Subcutaneous abdominal adipose tissue (tissue), 5 donors: ENCODE measurements around the gene IQGAP1.

Experiments used
- H3K27ac ChIP-seq: one replicate; pipeline ENCODE4 v1.7.0; 2013; ENCODE audit warnings: low read depth, mild to moderate bottlenecking, inconsistent platforms, low read length, moderate library complexity
- H3K27me3 ChIP-seq, 5 donors: one replicate each; pipeline ENCODE4 v1.7.0; 2013; ENCODE audit warnings: low read length in 5 of 5, inconsistent platforms in 1 of 5; ENCODE audit not compliant: control insufficient read depth in 5 of 5, insufficient read depth in 4 of 5
- H3K36me3 ChIP-seq, 5 donors: one replicate each; pipeline ENCODE4 v1.7.0; 2013; ENCODE audit warnings: low read length in 5 of 5; ENCODE audit not compliant: control insufficient read depth in 5 of 5, insufficient read depth in 5 of 5
- H3K4me1 ChIP-seq, 5 donors: one replicate each; pipeline ENCODE4 v1.7.0; 2013; ENCODE audit warnings: low read length in 5 of 5, mild to moderate bottlenecking in 3 of 5, moderate library complexity in 1 of 5; ENCODE audit not compliant: control insufficient read depth in 5 of 5, insufficient read depth in 5 of 5
- H3K4me3 ChIP-seq, 5 donors: one replicate each; pipeline ENCODE4 v1.7.0; 2013; ENCODE audit warnings: low read length in 5 of 5, low read depth in 1 of 5
- H3K9ac ChIP-seq, 5 donors: one replicate each; pipeline ENCODE4 v1.7.0; 2013; ENCODE audit warnings: low read length in 5 of 5, mild to moderate bottlenecking in 4 of 5, moderate library complexity in 3 of 5
- H3K9me3 ChIP-seq, 5 donors: one replicate each; pipeline ENCODE4 v1.7.0; 2013; ENCODE audit warnings: low read length in 5 of 5; ENCODE audit not compliant: control insufficient read depth in 5 of 5
- donor health status: healthy.
- donor health status: healthy.
- donor health status: healthy.
- donor health status: healthy.
- donor health status: healthy.

The IQGAP1 gene

DNA sequence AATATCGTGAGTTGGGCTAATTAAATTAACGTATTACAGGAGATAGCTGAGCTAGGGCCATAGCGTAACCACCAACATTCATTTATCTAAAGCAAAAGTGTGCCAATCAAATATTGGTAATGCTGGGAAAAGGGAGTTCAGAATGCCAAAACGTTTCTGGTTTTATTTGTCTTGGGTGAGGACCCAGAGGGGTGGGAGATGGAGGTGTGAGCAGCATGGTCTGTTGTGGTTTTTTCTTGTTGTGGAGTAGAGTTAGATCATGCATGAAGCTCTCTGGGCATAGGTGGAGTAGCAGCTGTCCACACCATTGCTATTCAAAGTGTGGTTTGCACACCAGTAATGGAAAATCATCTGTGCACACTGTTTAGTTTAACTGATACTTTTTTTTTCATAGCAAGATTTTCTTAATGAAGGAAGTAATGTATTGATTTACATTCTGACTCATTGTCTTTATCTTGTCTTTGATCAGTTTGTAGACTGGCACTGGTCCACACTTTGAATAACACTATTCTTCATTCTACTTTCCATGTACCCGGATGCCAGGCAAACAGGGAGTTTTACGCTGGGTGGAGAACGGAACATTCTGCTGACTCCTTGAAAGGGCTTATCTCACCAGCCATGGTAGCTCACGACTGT lies 90.9 kb downstream of the IQGAP1 start:
- peaks cover 42 to 98% (median 83%) of the 10 kb centered on the region in 5 donors for H3K36me3 ChIP-seq
- H3K9me3 ChIP-seq: no peaks in the 10 kb centered on the region
- no peaks in the 10 kb centered on the region for H3K27me3 ChIP-seq
- H3K27ac ChIP-seq: no peak overlapping the region
- no peak overlapping the region for H3K9ac ChIP-seq
- H3K4me3 ChIP-seq: no peak overlapping the region
- no peaks in the 10 kb centered on the region for H3K4me1 ChIP-seq

DNA sequence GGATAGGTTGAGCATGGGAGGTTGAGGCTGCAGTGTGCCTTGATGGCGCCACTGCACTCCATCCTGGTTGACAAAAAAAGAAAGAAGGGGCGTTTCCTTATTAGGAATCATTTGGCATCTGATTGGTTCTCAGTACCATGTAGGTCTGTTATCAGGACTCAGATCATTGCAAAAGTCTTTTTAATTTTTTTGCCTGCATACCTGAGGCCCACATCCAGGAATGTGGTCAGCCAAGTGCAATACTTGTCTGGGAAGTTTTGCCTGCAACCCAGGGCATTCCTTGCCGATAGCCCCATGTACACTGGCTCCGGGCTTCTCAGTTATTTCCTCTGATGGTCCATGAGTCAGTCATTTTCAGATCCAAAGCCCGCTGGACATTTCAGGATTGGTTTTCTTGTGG lies 91.6 kb downstream of the IQGAP1 start:
- peaks cover 42 to 98% (median 83%) of the 10 kb centered on the region in 5 donors for H3K36me3 ChIP-seq
- H3K9me3 ChIP-seq: no peaks in the 10 kb centered on the region
- no peaks in the 10 kb centered on the region for H3K27me3 ChIP-seq

DNA sequence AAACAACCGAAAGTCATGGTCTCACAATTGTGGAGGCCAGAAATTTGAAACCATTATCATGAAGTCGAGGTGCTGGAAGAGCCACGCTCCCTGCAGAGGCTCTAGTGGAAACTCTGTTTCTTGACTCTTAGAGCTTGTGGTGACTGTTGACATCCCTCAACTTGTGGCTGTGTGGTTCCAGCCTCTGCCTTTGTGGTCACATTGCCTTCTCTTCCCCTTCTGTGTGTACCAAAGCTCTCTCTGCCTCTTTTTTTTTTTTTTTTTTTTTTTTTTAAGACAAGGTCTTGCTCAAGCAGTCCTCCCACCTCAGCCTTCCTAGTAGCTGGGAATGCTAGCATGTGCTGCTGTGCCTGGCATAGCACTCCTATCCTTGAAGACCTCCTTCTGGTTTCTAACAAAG lies 93.0 kb downstream of the IQGAP1 start:
- Histone ChIP-seq H3K4me3 (no peak overlapping the region), H3K4me1 (no peaks in the 10 kb centered on the region), H3K27ac (no peak overlapping the region), H3K9me3 (no peaks in the 10 kb centered on the region), H3K36me3 (peaks cover 47 to 98% (median 90%) of the 10 kb centered on the region in 5 donors), H3K27me3 (no peaks in the 10 kb centered on the region), H3K9ac (no peak overlapping the region)

More for the DNA sequence above, 91.6 kb downstream of the IQGAP1 start:
- H3K27ac ChIP-seq: no peak overlapping the region
- no peaks in the 10 kb centered on the region for H3K4me1 ChIP-seq
- H3K4me3 ChIP-seq: no peak overlapping the region
- no peak overlapping the region for H3K9ac ChIP-seq

DNA sequence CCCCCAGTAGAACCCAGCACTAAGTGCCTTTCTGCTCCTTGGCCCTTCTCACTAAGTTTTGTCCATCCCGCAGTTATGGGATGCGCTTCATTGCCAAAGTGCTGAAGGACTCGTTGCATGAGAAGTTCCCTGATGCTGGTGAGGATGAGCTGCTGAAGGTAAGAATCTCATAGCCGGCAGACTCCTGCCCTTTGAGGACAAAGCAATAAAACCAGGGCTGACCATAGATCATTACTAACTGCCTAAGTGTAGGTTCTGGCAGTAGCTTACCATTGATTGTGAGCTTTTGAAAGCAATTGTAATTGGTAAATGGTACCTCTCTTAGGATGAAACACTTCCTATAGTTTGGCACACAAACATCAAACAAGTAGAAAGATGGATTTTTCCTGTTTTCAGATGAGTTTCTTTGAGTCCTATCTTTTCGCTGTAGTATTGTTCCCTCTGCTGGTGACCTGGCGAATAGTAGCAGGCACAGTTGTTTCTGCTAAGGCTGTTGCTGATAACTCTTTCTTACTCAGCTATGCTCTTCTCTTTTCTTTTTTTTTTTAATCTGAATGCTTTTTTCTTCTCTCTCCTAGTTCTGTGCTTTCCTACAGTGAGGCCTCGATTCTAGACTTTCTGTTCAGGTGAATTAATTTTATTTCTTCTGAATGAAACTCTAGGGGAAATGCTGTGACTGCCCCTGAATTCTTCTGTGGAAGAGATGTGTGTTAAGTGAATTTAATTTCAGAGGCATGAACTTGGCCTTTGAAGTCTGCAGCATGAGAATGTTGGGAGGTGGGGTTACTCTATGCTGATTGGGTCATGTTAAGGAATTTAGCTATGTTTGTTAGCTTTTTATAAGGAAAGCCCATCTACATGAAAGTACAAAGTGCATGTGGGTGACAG lies 94.3 kb downstream of the IQGAP1 start:
- Histone ChIP-seq H3K36me3 (peaks cover 50 to 98% (median 90%) of the 10 kb centered on the region in 5 donors), H3K27ac (no peak overlapping the region)

DNA sequence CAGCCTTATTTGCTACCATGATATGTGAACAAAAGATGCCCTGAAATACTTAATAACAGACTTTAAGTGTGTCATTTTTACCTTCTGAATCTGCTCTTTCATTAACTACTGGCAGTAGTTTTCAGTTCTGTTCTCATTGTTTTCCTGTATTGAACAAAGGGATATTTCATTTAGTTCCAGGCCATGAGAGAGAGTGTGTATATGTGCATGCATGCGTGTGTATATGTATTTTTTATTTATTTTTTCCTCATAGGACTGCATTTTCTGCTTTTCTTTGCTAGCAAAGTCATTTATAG lies 94.9 kb downstream of the IQGAP1 start:
- Histone ChIP-seq H3K9ac (no peak overlapping the region), H3K4me3 (no peak overlapping the region), H3K36me3 (peaks cover 50 to 98% (median 90%) of the 10 kb centered on the region in 5 donors)

More for the DNA sequence above, 94.3 kb downstream of the IQGAP1 start:
- Histone ChIP-seq H3K9me3 (no peaks in the 10 kb centered on the region), H3K9ac (no peak overlapping the region), H3K4me3 (no peak overlapping the region), H3K4me1 (no peaks in the 10 kb centered on the region), H3K27me3 (no peaks in the 10 kb centered on the region)

DNA sequence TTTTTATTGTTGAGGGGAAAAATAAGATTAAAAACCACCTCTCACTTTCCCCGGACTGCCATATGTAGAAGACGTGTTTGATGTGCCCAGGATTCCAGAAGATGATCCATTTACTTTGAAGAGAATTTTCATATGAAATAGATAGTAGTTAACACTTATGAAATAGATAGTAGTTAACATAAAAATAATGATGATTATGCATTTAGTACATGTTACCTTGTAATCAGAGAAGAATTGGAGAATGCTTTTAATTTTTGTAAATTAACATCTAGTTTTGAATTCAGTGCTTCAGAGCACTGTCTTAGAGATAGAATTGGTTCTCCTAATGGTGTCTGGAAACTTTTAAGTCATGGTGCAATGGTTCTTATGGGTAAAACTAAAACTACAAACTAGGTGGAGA lies 95.6 kb downstream of the IQGAP1 start:
- Histone ChIP-seq H3K9me3 (no peaks in the 10 kb centered on the region), H3K9ac (no peak overlapping the region), H3K27me3 (no peaks in the 10 kb centered on the region), H3K4me1 (no peaks in the 10 kb centered on the region), H3K4me3 (no peak overlapping the region), H3K27ac (no peak overlapping the region), H3K36me3 (peaks cover 49 to 96% (median 86%) of the 10 kb centered on the region in 5 donors)

More for the DNA sequence above, 94.9 kb downstream of the IQGAP1 start:
- H3K27me3 ChIP-seq: no peaks in the 10 kb centered on the region
- no peaks in the 10 kb centered on the region for H3K9me3 ChIP-seq
- H3K27ac ChIP-seq: no peak overlapping the region
- H3K4me1 ChIP-seq: no peaks in the 10 kb centered on the region

DNA sequence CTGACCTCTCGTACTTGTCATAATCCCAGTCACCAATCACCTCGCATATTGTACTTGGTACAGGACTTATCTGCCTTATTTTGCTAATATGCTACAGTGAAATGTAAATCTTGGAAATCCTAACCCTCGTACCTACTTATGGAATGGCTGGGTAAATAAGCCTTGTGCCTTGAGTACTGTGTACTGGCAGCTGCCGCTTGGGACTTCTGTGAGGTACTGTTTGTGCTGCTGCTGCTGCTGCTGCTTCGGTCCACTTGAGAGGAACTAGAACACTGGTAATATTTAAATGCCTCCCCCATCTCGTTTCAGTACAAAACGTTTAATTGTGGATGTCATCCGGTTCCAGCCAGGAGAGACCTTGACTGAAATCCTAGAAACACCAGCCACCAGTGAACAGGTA lies 99.1 kb downstream of the IQGAP1 start:
- Histone ChIP-seq H3K9ac (no peak overlapping the region), H3K4me3 (no peak overlapping the region), H3K27me3 (no peaks in the 10 kb centered on the region), H3K4me1 (no peaks in the 10 kb centered on the region), H3K27ac (no peak overlapping the region), H3K9me3 (no peaks in the 10 kb centered on the region), H3K36me3 (peaks cover 54 to 96% (median 92%) of the 10 kb centered on the region in 5 donors)

DNA sequence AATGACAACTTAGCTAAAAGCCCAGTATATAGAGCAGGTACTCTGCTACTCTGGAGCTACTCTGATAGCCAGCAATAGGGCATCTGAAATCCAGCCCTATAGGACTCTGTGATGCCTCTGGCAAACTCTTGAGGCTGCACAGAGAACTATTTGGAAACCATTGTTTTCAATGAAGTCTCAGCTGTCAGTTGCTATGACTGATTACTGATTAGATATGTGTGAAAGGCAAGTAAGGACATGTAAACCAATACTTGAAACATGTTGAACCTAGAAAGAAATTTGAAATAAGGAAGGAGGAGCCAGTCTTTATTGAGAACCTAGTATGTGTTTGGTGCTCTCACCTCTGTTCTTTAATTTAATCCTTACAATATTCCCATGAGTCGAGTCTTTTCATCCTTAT lies 101.5 kb downstream of the IQGAP1 start:
- no peak overlapping the region for H3K4me3 ChIP-seq
- peaks cover 52 to 96% (median 93%) of the 10 kb centered on the region in 5 donors for H3K36me3 ChIP-seq
- H3K9ac ChIP-seq: no peak overlapping the region
- H3K4me1 ChIP-seq: no peaks in the 10 kb centered on the region
- no peaks in the 10 kb centered on the region for H3K27me3 ChIP-seq
- H3K27ac ChIP-seq: no peak overlapping the region
- no peaks in the 10 kb centered on the region for H3K9me3 ChIP-seq

DNA sequence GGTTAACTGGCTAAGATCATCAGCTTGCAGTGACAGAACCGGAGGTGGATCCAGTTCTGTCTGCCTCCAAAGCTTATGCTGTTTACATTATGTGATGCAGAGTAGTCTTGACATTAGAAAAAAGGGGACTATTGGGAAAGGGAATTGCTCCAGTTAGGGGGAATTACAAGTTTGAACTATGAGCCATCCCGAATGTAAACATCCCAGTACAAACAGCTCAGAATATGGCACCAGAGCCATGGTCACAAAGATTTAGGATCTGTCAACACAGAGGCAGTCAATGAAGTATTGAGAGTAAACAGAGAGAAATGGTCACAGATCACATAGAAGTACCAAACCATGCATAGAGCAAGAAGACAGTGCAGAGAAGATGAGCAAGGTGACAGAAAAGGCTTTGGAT lies 101.9 kb downstream of the IQGAP1 start:
- Histone ChIP-seq H3K9ac (no peak overlapping the region), H3K9me3 (no peaks in the 10 kb centered on the region), H3K4me3 (no peak overlapping the region), H3K27ac (no peak overlapping the region), H3K27me3 (no peaks in the 10 kb centered on the region), H3K4me1 (no peaks in the 10 kb centered on the region), H3K36me3 (peaks cover 55 to 96% (median 92%) of the 10 kb centered on the region in 5 donors)

DNA sequence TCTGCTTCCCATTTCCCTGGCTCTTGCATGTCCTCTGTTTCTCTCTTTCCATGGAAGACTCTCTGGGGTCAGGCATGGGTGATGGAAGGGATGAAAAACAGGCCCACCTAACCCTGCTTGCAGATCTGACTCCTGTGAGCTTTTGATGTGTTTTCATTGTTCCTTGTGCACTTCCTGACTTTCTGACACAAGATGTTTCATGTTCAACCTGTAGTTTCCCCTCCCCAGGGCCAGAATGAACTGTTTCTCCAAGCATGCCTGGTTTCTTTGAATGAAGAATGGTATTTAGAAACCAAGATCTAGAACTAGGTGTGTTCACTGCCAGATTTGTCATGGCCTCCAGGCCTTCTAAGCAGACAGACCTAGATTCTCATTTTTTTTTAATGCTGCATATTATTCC lies 105.6 kb downstream of the IQGAP1 start:
- Histone ChIP-seq H3K9me3 (no peaks in the 10 kb centered on the region), H3K27ac (no peak overlapping the region), H3K9ac (no peak overlapping the region), H3K36me3 (peaks cover 46 to 89% (median 84%) of the 10 kb centered on the region in 5 donors), H3K4me1 (peaks cover 0 to 6% (median 3%) of the 10 kb centered on the region in 5 donors), H3K27me3 (no peaks in the 10 kb centered on the region), H3K4me3 (no peak overlapping the region)
